Activated CD4-positive, alpha-beta T cell treated with anti-CD3 and anti-CD28 coated beads, Interleukin-2, amount 50 U/mL, for 48 hours (primary cell): ENCODE data around the gene TNFRSF11A.

Source experiments
- DNase-seq, 2 experiments: peaks; one replicate each; pipeline ENCODE4 v3.0.0-alpha.2; 2020

TNFRSF11A gene

GRCh38 chr18:62384610-62385097, 59.5 kb downstream of the TNFRSF11A start:
- DNase-seq = no peak

GRCh38 chr18:62386091-62386490, 61.0 kb downstream of the TNFRSF11A start:
- no peak for DNase-seq

- no peak for DNase-seq
Observed at GRCh38 chr18:62386601-62387000, 61.5 kb downstream of the TNFRSF11A start.

GRCh38 chr18:62387257-62387656, 62.1 kb downstream of the TNFRSF11A start:
- no peak for DNase-seq

- DNase-seq = no peak
Observed at GRCh38 chr18:62388855-62389760, 64.0 kb downstream of the TNFRSF11A start.

- DNase-seq = no peak
Observed at GRCh38 chr18:62389761-62390481, 64.8 kb downstream of the TNFRSF11A start.

- no peak for DNase-seq
Observed at GRCh38 chr18:62394006-62394763, 69.1 kb downstream of the TNFRSF11A start.

- DNase-seq = no peak
Observed at GRCh38 chr18:62396381-62396780, 71.3 kb downstream of the TNFRSF11A start.

- no peak for DNase-seq
Observed at GRCh38 chr18:62396967-62397366, 71.9 kb downstream of the TNFRSF11A start.

- no peak for DNase-seq
Observed at GRCh38 chr18:62398291-62398690, 73.2 kb downstream of the TNFRSF11A start.

GRCh38 chr18:62399276-62399675, 74.2 kb downstream of the TNFRSF11A start:
- no peak for DNase-seq

GRCh38 chr18:62399781-62400308, 74.7 kb downstream of the TNFRSF11A start:
- no peak for DNase-seq

- DNase-seq = no peak
Observed at GRCh38 chr18:62400916-62401315, 75.8 kb downstream of the TNFRSF11A start.

GRCh38 chr18:62402342-62402948, 77.3 kb downstream of the TNFRSF11A start:
- DNase-seq = no peak

GRCh38 chr18:62403120-62403519, 78.0 kb downstream of the TNFRSF11A start:
- no peak for DNase-seq

GRCh38 chr18:62404881-62405280, 79.8 kb downstream of the TNFRSF11A start:
- DNase-seq = no peak

GRCh38 chr18:62407660-62408059, 82.5 kb downstream of the TNFRSF11A start:
- DNase-seq = no peak

- DNase-seq = no peak
Observed at GRCh38 chr18:62409821-62410220, 84.7 kb downstream of the TNFRSF11A start.

GRCh38 chr18:62412231-62412979, 87.3 kb downstream of the TNFRSF11A start:
- no peak for DNase-seq

GRCh38 chr18:62413206-62413605, 88.1 kb downstream of the TNFRSF11A start:
- no peak for DNase-seq

- no peak for DNase-seq
Observed at GRCh38 chr18:62418258-62418657, 93.1 kb downstream of the TNFRSF11A start.

GRCh38 chr18:62420151-62420512, 95.0 kb downstream of the TNFRSF11A start:
- peak; percentile 22 to 37 for DNase-seq
